PFSK-1 (cell line): Measurements from ENCODE around the gene ZNF764.

Experiments used
- FOXP2 ChIP-seq: optimal IDR thresholded peaks from 2 replicates; pipeline ENCODE3; 2011; ENCODE audit warnings: borderline replicate concordance, control low read depth, inconsistent platforms; ENCODE audit not compliant: insufficient read depth; ENCODE audit errors: extremely low read length, extremely low read depth
- POLR2AphosphoS5 ChIP-seq: IDR thresholded peaks from 2 replicates; pipeline ENCODE4 v1.6.1; 2012; ENCODE audit warnings: low read depth, mild to moderate bottlenecking, control low read depth, low read length, moderate library complexity
- SIN3A ChIP-seq: IDR thresholded peaks from 2 replicates; pipeline ENCODE4 v1.6.1; 2012; ENCODE audit warnings: mild to moderate bottlenecking, low read length, moderate library complexity, borderline replicate concordance; ENCODE audit not compliant: insufficient read depth
- TAF1 ChIP-seq: IDR thresholded peaks from 2 replicates; pipeline ENCODE4 v1.6.1; 2012; ENCODE audit warnings: low read length, control low read depth, borderline replicate concordance; ENCODE audit not compliant: insufficient read depth
- TF ChIP-seq, protein P1 (sequence below), 2 experiments: IDR thresholded peaks; 2 replicates each; pipeline versions ENCODE4 v1.6.1 to v1.8.0; 2011 to 2012; ENCODE audit warnings: low read depth in 2 of 2, low read length in 2 of 2, control low read depth in 1 of 2, inconsistent platforms in 1 of 2, mild to moderate bottlenecking in 1 of 2, moderate library complexity in 1 of 2; ENCODE audit not compliant: insufficient read depth in 1 of 2

- TF ChIP-seq POLR2AphosphoS5 (no peak), SIN3A (no peak), TAF1 (no peak), FOXP2 (no peak)
- TF ChIP-seq, protein P1, sequence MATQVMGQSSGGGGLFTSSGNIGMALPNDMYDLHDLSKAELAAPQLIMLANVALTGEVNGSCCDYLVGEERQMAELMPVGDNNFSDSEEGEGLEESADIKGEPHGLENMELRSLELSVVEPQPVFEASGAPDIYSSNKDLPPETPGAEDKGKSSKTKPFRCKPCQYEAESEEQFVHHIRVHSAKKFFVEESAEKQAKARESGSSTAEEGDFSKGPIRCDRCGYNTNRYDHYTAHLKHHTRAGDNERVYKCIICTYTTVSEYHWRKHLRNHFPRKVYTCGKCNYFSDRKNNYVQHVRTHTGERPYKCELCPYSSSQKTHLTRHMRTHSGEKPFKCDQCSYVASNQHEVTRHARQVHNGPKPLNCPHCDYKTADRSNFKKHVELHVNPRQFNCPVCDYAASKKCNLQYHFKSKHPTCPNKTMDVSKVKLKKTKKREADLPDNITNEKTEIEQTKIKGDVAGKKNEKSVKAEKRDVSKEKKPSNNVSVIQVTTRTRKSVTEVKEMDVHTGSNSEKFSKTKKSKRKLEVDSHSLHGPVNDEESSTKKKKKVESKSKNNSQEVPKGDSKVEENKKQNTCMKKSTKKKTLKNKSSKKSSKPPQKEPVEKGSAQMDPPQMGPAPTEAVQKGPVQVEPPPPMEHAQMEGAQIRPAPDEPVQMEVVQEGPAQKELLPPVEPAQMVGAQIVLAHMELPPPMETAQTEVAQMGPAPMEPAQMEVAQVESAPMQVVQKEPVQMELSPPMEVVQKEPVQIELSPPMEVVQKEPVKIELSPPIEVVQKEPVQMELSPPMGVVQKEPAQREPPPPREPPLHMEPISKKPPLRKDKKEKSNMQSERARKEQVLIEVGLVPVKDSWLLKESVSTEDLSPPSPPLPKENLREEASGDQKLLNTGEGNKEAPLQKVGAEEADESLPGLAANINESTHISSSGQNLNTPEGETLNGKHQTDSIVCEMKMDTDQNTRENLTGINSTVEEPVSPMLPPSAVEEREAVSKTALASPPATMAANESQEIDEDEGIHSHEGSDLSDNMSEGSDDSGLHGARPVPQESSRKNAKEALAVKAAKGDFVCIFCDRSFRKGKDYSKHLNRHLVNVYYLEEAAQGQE (IDR thresholded peaks at IDR 0.05; ENCODE audit: insufficient read depth in 1 of 2, low read depth in 2 of 2, low read length in 2 of 2), result no peak
These were observed 36.1 kb downstream of the ZNF764 start for GRCh38 chr16:30521873-30522641.
